ENCODE results near the gene STRADB.
"Not testable (repeated sequence)": the region's sequence is repeated elsewhere in the genome, so short reads cannot be mapped to it uniquely, and the experiment has no call there.

Gene STRADB

DNA sequence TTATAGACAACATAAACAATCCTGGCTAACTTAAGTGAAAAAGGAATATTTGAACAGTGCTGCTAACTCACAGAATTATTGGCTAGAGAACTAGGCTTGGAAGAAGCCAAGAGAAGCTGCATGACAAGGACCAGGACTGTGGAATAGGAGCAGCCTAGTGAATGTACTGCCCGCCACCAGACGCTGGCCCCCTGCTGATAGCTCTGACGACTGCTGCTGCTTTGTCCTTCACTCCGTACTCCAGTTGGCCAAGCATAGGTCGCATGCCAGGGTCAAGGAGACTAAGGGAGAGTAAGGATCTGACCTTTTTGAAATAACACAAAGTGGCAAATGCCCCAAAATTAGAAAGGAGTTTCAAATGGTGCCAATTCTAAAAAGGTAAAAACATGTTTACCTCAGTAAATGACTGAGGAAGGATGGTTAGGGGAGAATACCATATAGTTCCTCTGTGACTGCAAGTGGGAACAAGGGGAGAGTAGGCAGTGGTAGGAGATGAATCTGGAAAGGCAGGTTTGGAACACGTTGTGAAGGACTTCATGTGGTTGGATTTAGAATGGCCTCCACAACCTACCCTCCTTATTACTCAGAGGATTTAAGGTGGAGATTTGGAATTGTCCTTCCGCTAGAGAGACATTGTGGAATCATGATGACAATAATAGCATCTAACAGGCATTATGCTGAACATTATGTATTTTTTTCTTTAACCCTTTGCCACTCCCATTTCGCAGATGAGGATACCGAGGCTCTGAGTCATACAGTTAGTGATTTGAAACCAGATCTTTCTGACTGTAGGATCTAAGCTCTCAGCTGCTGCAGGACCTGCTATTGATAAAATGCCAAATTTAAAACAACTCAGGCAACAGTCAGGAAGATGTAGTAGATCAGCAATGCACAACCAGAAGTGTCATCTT is 19.5 kb downstream of the STRADB start:
- DNase-seq, result no peak

DNA sequence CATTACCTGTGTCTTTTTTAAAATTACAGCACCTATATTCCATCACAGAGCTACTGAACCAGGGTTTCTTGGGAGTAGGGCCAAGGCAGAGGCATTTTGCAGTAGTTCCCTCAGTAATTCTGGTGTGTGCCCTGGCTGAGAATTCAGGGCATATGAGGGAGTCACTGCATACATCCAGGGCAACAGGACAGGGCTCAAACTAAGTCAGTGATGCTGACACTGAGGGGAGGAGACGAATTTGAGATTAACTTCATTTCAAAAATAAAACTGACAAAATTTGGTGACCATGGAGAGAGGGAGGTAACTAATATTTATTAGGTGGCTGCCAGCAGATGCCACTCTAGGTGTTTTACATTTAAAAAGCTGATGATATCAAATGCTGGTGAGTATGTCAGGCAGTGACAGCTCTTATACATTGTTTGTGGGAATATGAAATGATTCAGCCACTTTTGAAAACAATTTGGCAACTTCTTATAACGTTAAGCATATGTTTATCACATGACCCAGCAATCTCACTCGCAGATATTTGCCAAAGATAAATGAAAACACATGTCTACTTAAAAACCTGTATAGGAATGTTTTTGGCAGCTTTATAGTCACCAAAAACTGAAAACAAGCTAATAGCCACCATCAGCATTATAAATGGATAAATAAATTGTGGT is 20.3 kb downstream of the STRADB start:
- DNase-seq, result no peak

DNA sequence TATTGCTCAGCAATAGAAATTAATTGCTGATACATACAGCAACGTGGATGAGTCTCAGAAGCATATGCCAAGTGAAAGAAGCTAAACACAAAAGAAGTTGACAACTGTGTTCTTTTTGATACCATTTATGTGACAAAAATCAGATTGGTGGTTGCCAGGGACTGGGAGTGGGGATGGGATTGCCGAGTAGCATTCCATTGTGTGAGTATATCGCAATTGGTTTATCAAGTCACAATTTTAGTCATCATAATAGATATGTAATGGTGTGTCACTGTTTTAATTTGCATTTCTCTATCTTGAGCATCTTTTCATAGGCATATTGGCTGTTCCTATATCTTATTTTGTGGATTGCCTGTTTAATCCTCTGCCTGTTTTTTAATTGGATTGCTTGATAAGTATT is 20.9 kb downstream of the STRADB start:
- DNase-seq, result no peak

DNA sequence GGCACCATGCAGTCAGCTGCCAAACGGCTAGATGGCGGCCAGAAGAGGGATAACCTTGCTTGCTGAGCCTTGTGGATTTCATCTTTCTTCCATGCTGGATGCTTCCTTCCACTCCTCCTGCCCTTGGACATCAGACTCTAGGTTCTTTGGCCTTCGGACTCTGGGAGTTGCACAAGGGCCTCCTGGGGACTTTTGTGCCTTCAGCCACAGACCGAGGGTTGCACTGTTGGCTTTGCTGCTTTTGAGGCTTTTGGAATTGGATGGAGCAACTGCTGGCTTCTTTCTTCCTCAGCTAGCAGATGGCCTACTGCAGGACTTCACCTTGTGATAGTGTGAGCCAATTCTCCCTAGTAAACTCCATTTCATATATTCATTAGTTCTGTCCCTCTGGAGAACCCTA is 31.0 kb downstream of the STRADB start:
- no peak for DNase-seq

DNA sequence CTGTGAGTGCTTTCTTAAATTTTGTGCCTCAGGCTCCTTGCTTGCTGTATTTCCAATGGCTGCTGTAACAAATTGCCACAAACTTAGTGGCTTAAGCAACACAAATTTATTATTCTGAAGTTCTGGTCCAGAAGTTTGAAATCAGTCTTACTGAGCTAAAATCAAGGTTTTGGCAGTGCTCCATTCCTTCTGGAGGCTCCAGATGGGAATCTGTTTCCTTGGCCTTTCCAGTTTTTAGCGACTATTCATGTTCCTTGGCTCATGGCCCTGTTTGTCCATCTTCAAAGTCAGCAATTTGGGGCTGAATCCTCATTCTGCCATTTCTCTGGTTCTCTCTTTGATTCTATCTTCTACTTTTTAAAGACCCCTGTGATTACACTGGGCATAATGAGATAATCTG is 31.8 kb downstream of the STRADB start:
- DNase-seq, result no peak

DNA sequence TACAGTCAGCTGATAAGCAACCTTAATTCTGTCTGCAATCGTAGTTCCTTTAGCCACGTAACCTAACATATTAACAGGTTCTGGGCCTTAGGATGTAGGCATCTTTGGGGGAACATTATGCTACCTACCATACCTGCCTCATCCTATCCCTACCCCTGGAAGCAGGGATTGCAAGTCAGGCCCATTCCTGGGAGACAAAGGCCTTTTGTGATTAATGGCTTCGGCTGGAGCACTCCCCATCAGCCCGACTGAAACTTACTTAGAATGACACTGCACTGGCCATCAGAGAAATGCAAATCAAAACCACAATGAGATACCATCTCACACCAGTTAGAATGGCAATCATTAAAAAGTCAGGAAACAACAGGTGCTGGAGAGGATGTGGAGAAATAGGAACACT is 32.2 kb downstream of the STRADB start:
- DNase-seq, result not testable (repeated sequence)

DNA sequence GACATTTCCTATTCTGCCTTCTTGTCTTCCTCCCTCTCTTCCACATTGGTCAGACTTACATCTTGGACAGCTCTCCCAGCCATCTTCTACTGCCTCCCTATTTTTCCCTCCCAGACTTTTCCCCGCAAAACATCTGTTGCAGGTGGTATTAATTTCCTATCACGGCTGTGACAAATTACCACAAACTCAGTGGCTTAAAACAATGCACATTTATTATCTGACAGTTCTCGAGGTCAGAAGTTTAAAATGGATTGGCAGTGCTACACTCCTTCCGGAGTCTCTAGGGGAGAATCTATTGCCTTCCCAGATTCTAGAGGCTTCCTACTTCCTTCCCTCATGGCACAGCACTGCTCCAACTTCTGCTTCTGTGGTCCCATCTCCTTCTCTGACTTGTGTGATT is 33.3 kb downstream of the STRADB start:
- DNase-seq, result no peak

DNA sequence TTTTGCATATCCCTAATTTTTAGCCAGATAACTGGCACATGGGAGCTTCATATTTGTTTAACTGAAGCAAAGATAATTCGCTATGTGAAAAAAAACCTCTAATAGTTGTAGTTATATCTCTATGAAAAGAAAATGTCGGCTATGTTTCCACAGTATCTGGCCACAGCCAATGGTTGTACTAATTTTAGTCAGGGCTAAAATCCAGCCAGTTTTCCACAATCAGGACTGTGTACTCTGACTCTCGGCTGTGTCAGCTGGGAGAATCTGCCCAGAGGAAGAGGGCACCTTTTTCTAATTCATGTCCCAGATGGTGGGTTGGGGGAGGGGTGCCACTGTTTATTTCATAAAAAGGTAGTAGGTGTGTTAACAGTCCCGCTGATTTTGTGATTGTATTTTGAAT is 38.8 kb downstream of the STRADB start:
- DNase-seq, result no peak

DNA sequence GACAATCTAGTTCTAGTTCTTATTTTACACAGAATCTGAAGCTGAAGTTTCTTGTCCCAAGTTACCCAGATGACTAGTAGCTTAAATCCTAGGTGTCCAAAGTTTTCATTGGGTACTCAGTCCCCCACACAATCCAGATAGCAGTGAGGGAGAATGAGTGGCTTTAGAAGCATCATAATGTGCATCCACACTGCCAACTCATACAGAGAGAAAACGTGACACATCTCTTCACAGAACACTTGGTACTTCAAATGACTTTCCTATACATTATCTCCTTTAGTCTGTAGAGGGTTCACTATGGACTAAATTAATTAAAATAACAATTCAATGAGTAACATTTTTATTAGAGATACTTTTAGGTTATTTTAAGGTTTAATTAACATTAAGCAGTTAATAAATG is 45.2 kb downstream of the STRADB start:
- no peak for DNase-seq

DNA sequence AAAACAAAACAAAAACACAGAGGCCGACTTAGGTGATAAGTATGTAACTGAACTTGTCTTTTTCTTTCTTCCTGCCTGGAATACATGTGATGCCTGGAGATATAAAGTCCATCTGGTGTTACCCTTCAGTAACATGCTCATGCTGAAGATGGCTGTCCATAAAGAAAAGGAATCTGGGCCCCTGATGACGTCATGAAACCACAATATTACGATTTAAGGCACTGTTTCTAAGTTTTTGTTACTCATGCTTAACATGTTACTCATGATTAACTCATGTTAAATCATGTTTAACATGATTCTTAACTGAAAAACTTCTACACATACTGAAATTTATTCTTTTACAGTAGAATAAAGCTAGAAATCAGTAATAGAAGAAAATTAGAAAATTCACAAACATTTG is 49.0 kb downstream of the STRADB start:
- DNase-seq, result no peak

DNA sequence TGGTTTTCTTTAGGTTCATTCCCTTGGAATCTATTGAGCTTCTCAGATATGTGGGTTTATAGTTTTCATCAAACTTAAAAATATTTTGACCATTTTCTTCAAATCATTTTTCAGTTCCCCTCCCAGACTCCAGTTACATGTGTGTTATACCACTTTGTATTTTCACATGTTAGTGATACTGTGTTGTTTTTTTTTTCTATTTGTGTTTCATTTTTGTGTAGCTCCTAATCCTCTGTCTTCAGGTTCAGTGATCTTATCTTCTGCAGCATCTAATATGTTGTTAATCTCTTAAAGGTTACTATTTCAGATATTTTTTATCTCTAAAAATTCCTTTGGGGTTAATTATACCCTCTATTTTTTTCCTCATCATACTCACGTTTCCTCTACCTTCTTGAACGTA is 51.2 kb downstream of the STRADB start:
- DNase-seq, result no peak

DNA sequence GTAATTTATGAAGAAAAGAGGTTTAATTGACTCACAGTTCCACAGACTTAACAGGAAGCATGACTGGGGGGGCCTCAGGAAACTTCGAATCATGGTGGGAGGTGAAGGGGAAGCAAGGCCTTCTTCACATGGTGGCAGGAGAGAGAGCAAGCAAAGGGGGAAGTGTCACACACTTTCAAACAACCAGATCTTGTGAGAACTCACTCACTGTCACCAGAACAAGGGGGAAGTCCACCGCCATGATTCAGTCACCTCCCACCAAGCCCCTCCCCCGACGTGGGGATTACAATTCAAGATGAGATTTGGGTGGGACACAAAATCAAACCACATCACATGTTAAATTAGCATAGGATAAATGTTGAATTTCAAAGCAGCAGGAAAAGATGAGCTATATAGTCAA is 56.2 kb downstream of the STRADB start:
- DNase-seq, result no peak

DNA sequence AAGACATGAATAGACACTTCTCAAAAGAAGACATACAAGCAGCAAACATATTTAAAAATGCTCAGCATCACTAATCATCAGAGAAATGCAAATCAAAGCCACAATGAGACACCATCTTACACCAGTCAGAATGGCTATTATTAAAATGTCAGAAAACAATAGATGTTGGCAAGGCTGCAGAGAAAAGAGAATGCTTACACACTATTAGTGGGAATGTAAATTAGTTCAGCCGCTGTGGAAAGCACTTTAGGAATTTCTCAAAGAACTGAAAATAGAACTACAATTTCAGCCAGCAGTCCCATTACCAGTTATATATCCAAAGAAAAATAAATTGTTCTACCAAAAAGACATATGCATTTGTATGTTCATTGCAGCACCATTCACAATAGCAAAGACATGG is 61.7 kb downstream of the STRADB start:
- no peak for DNase-seq

DNA sequence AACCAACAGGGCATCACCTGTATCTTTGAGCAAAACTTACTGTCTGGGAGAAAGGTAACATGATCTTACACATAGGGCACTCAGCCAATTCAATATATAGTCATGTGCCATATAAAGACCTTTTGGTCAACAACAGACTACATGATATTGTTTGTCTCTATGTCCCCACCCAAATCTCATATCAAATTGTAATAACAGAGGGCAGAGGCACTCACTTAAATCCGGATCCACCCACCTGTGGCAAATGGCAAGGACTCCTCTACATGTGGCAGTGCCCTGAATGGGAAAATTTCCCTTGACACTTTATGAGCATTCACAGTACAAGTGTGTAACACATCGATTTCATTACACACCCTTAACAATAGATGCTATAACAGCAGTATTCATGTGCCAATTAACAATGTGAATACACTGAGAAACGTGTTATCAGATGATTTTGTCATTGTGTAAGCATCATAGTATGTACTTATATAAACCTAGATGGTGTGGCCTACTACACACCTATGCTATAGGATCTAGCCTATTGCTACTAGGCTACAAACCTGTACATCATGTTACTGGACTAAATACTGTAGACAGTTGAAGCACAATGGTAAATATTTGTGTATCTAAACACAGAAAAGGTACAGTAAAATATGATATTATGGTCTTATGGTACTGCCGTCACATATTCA is 64.2 kb downstream of the STRADB start:
- no peak for DNase-seq

DNA sequence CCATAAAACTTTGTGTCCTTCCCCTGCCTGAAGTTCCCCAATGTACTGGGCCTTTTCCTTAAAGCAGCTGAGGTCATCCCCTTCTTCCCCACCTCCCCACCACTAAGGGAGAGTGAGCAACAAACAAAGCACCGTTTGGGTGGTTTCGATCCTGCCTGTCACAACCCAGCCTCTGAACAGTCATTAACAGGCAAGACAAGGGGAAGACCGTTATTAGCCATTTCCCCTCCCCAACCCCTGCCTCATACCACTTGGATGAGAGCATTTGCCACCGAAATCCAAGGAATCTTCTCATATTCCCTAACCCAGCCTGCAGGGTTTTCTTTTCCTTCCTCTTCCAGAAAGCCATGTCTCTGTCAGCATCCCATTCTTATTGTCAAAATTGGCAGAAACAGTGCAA is 65.6 kb downstream of the STRADB start:
- DNase-seq, result no peak

DNA sequence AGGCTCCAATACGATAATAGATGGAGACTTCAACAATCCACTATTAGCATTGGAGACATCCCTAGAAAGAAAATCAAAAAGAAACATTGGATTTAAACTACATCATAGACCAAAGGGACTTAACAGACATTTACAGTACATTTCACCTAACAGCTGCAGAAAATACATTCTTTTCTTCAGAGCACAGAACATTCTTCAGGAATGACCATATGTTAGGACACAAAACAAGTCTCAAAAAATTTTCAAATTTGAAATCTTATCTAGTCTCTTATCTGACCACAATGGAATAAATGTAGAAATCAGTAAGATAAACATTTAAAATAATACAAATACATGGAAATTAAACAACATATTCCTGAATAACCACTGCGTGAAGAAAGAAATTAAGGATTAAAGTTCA is 68.7 kb downstream of the STRADB start:
- no peak for DNase-seq

DNA sequence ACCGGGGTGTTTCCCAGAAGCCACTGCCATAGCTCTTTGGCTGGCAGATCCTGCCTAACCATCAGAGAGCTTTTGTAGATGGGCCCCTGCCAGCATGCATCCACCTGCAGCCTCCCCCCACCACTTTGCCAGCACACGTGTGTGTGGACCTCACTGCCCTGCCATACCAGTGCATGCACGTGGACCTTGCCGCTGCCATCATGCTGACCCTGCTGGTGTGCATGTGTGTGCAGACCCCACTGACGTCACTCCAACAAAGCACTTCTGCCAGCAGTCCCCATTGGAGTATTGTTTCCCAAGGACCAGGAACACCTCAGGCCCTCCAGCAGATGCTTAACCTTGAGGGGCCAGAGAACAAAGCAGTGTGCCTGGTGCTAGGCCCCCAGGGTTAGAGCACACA is 71.4 kb downstream of the STRADB start:
- DNase-seq, result no peak

DNA sequence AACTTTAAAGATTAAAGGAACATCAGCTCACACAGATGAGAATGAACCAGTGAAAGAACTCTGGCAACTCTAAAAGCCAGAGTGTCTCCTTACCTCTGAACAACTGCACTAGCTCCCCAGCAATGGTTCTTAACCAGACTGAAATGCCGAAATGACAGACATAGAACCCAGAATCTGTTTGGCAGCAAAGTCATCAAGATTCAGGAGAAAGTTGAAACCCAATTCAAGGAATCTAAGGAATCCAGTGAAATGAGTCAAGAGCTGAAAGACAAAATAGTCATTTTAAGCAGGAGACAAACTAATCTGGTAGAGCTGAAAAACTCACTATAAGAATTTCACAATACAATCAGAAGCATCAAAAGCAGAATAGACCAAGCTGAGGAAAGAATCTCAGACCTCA is 72.0 kb downstream of the STRADB start:
- DNase-seq, result no peak

All from DMS 273 treated with DMSO at 0.1 percent for 48 hours (cell line).